ENCODE results near the gene GAB1.

Gene GAB1

DNA sequence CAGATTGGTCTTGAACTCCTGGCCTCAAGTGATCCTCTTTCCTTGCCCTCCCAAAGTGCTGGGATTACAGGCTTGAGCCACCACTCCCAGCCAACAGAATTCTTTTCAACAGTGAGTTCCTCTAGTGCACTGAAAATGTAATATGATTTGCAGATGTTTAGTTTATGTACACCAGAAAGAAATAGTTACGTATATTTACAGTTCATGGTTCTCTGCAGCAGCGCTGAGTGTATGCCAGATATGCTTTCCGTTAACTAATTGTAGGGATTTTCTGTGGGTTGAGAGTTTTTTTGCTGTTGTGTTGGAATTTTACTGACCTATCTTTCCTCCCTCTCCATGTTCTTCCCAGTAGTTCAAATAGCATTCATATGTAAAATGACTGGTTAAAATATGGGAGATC lies 44.0 kb downstream of the GAB1 start:
- peak overlapping the region; percentile 75 for H3K4me2 ChIP-seq
- H3K4me1 ChIP-seq = peaks cover 96% of the 10 kb centered on the region
- no peaks in the 10 kb centered on the region for H4K20me1 ChIP-seq
- H3K9ac ChIP-seq = no peak overlapping the region
- no peaks in the 10 kb centered on the region for H3K27me3 ChIP-seq
- TF ChIP-seq Cebpa-rat (IDR thresholded peaks at IDR 0.05) = no peak
- H3K36me3 ChIP-seq = peaks cover 5% of the 10 kb centered on the region; the same call in 1 of the 2 replicates
- no peaks in the 10 kb centered on the region for H3K9me3 ChIP-seq
- H3K27ac ChIP-seq = peak overlapping the region; percentile 50
- no peak overlapping the region for H3K4me3 ChIP-seq

DNA sequence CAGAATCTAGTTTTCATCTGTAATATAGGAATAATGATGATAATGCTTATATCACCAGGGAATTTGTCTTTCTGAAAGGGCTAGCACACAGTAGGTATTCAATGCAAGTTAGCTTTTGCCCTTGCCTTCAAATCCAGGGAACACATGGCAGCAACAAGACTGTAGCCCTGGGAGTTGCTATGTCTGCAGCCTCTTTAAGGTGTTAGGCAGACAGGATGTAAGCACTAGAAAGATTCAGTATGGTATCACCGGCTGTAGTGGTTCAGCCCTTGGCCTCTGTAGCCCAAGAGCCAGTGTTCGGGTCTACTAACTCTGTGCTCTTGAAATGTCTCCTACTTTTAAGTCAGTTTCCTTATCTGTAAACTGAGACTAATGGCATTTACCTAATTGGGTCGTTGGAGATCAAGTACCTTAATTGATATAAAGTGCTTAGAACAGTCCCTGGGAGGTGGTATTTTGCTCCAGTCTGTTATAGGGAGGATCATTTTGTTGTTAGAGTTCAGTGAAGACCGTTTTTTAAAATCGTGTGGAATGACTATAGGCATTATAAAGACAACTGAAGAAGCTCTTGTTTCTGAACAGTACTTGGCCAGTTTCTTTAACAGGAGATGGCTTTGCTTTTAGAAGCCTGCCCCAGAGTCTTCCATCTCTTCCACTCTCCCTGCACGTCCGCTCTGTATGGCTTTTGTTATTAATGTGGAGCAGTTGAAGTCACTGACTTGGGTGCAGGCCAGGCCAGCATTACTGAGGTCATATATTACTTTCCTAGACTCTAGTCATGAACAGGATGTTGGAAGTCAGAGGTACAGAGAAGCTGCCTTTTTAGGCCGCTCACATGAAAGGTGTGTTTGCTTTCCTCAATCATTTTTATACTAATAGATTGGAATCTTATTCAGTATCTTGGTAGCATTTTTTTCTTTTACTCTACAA lies 44.8 kb downstream of the GAB1 start:
- H3K9me3 ChIP-seq = no peaks in the 10 kb centered on the region
- H3K36me3 ChIP-seq = peaks cover 5% of the 10 kb centered on the region; the same call in 1 of the 2 replicates
- peak overlapping the region; percentile 73 for H3K9ac ChIP-seq
- no peaks in the 10 kb centered on the region for H3K27me3 ChIP-seq
- peak overlapping the region; percentile 75 for H3K4me2 ChIP-seq
- H3K4me1 ChIP-seq = peaks cover 96% of the 10 kb centered on the region
- no peak overlapping the region for H3K4me3 ChIP-seq
- no peaks in the 10 kb centered on the region for H4K20me1 ChIP-seq
- TF ChIP-seq Cebpa-rat (IDR thresholded peaks at IDR 0.05) = no peak
- H3K27ac ChIP-seq = peak overlapping the region; percentile 50

DNA sequence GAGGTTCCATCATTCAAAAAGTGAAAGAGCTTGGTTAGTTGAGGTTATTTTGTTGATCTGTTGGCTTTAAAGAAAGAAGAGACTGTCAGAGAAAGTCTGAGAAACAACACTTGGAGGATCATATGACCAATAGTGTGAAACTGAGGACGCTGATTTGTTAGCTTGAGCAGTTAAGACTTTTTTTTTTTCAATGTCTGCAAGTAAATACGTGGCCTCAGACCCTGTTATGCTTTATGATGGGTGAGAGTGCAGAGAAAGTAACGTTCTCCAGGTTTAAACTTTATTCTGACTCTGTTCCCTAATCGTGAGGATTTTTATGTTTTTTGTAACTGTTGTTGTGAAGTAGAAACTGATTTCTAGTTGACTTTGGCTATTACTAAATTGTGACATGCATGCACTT lies 45.9 kb downstream of the GAB1 start:
- peak overlapping the region; percentile 75 for H3K4me2 ChIP-seq
- TF ChIP-seq Cebpa-rat (IDR thresholded peaks at IDR 0.05) = no peak
- no peaks in the 10 kb centered on the region for H4K20me1 ChIP-seq
- H3K27ac ChIP-seq = peak overlapping the region; percentile 70
- no peaks in the 10 kb centered on the region for H3K27me3 ChIP-seq
- H3K9ac ChIP-seq = peak overlapping the region; percentile 73
- H3K4me1 ChIP-seq = peaks cover 96% of the 10 kb centered on the region
- peaks cover 14% of the 10 kb centered on the region; the same call in 1 of the 2 replicates for H3K36me3 ChIP-seq
- no peaks in the 10 kb centered on the region for H3K9me3 ChIP-seq
- peak overlapping the region; percentile 43 for H3K4me3 ChIP-seq

DNA sequence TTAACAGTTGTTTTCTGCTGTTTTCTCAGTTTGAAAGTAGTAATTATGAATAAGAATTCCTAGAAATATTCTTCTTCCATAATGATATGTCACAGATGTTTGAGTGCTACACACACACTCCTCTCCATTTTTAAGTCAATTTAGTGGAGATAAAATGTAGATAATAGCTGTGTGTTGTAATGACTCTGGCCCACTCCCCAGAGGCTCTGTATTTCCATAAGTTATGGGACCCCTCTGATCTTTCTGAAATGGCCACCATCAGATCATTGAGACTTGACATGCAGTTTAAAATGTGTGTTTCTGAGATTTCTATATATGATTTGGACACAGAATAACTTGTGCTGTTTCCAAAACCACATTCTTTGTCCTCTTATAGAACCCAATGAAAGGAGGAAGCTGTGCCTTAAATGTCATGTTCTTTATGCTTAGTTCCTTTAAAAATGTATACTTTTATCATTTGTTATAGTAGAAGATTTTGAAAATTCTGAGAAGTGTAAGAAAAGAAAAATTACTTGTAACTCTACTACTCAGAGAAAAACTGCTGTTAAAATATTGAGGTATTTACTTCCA lies 46.4 kb downstream of the GAB1 start:
- Histone ChIP-seq H3K4me3 (peak overlapping the region; percentile 43), H3K4me2 (peak overlapping the region; percentile 75), H3K27ac (peak overlapping the region; percentile 70), H3K36me3 (peaks cover 14% of the 10 kb centered on the region; the same call in 1 of the 2 replicates), H3K9ac (peak overlapping the region; percentile 73; the same call in 1 of the 2 replicates), H4K20me1 (no peaks in the 10 kb centered on the region), H3K9me3 (no peaks in the 10 kb centered on the region), H3K27me3 (no peaks in the 10 kb centered on the region), H3K4me1 (peaks cover 96% of the 10 kb centered on the region)
- TF ChIP-seq Cebpa-rat (IDR thresholded peaks at IDR 0.05) = no peak

DNA sequence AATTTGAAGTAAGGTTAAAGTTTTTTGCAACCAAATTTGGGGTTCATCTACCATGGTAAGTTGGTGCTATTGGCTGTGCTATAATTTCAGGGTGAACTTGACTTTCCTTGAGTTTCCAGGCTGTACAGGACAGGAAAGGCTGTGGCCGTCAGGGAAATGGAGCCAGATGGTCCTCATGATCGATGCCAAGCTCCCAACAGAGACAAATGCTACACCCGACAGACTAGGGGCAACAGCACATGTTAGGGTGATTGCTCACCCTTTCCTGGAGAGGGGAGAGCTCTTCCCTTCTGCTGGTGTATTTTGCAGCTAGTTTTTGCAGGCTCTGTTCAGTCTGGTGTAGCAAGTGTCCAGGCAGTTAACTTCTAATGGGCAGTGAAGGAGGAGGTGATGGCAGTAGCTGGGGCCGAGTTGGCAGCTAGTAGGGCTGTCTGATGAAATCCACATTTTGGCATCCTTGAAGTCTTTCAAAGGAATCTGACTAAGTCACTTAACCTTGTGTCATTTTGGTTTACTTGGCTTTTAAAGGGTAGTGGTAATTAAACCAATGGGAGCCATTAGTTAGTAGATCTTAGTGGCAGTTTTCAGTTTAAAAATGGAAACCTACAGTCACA lies 47.8 kb downstream of the GAB1 start:
- 0 out of 2 replicates have a peak overlapping the region, but pooled peaks have one; percentile 3 for H3K4me3 ChIP-seq
- H3K36me3 ChIP-seq = peaks cover 12% of the 10 kb centered on the region; the same call in 1 of the 2 replicates
- no peak for TF ChIP-seq Cebpa-rat (IDR thresholded peaks at IDR 0.05)
- H3K4me1 ChIP-seq = peaks cover 96% of the 10 kb centered on the region
- H3K9ac ChIP-seq = no peak overlapping the region
- H4K20me1 ChIP-seq = no peaks in the 10 kb centered on the region
- H3K27ac ChIP-seq = peak overlapping the region; percentile 70
- peak overlapping the region; percentile 75 for H3K4me2 ChIP-seq
- H3K9me3 ChIP-seq = no peaks in the 10 kb centered on the region
- no peaks in the 10 kb centered on the region for H3K27me3 ChIP-seq

DNA sequence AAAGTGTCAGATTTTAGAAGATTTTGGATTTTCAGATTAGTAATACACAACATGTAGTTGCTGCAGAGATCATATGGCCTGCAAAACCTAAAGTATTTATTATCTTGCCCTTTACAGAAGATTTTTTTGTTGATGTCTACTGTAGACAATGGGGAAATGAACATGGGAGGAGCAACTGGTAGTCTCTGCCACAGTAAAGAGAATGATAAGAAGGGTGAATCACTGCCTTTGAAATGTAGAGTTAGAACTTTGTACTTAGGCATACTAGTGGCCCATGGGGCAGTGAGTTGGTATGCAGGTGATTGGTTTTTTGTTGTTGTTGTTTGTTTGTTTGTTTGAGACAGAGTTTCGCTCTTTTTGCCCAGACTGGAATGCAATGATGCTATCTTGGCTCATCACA lies 50.1 kb downstream of the GAB1 start:
- no peak for TF ChIP-seq Cebpa-rat (IDR thresholded peaks at IDR 0.05)
- no peaks in the 10 kb centered on the region for H3K27me3 ChIP-seq

DNA sequence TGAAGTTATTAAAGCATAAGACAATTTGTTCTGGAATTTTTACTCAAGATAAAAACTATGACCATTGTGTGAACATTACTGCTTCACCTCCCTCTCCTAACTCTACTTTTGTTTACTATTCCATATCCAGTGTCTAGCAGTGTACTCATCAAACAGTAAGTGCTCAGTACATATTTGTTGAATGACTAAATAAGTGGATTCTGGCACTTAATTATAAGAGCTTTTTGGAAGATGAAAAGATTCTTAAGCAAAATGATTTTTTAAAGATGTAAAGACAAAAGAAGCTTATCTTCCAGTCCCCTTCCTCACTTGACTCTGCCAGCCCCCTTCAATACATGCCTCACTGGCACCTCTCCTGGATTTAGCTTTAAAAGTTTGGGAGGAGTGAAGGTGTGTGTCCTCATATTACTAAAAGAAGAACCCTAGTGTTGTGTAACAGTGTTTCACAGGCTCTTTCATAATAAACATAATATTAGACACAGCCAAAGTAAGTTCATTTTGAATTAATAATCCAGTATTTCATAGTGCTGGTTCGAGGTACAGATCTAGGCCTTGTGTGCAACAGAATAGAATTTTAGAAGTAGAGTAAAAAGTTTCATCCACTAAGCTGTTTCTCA lies 53.0 kb downstream of the GAB1 start:
- Histone ChIP-seq H4K20me1 (no peaks in the 10 kb centered on the region), H3K27me3 (no peaks in the 10 kb centered on the region), H3K9me3 (no peaks in the 10 kb centered on the region), H3K9ac (no peak overlapping the region), H3K4me3 (no peak overlapping the region), H3K36me3 (peaks cover 9% of the 10 kb centered on the region; the same call in 1 of the 2 replicates), H3K4me1 (peaks cover 83% of the 10 kb centered on the region), H3K4me2 (peak overlapping the region; percentile 77), H3K27ac (peak overlapping the region; percentile 97)
- no peak for TF ChIP-seq Cebpa-rat (IDR thresholded peaks at IDR 0.05)

More for the DNA sequence above, 50.1 kb downstream of the GAB1 start:
- Histone ChIP-seq H4K20me1 (no peaks in the 10 kb centered on the region), H3K27ac (no peak overlapping the region), H3K9me3 (no peaks in the 10 kb centered on the region), H3K4me2 (no peak overlapping the region), H3K36me3 (peaks cover 9% of the 10 kb centered on the region; the same call in 1 of the 2 replicates), H3K4me1 (peaks cover 94% of the 10 kb centered on the region), H3K4me3 (no peak overlapping the region), H3K9ac (no peak overlapping the region)

DNA sequence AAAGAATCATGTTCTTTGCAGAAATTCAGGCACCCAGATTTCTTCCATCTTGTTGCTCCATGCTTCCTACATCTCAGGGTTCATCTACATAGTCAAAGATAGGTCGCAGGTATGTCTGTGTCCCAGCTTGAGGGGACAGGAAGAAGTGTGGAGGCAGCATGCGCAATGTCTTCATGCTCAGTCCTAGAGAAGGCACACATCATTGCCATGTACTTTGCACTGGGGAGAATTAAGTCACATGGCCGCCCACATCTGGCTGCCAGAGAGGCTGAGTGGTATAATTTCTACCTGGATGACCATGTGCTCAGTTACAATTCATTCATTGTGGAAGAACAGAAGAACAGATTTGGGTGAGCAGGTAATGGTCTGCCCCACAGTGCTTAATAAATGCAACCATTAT lies 54.1 kb downstream of the GAB1 start:
- H3K36me3 ChIP-seq = peaks cover 18% of the 10 kb centered on the region
- peak overlapping the region; percentile 94 for H3K9ac ChIP-seq
- H3K27me3 ChIP-seq = no peaks in the 10 kb centered on the region
- no peaks in the 10 kb centered on the region for H4K20me1 ChIP-seq
- no peak for TF ChIP-seq Cebpa-rat (IDR thresholded peaks at IDR 0.05)
- H3K4me2 ChIP-seq = peak overlapping the region; percentile 77
- H3K9me3 ChIP-seq = no peaks in the 10 kb centered on the region
- peak overlapping the region; percentile 97 for H3K27ac ChIP-seq
- peaks cover 83% of the 10 kb centered on the region for H3K4me1 ChIP-seq
- peak overlapping the region; percentile 70 for H3K4me3 ChIP-seq

DNA sequence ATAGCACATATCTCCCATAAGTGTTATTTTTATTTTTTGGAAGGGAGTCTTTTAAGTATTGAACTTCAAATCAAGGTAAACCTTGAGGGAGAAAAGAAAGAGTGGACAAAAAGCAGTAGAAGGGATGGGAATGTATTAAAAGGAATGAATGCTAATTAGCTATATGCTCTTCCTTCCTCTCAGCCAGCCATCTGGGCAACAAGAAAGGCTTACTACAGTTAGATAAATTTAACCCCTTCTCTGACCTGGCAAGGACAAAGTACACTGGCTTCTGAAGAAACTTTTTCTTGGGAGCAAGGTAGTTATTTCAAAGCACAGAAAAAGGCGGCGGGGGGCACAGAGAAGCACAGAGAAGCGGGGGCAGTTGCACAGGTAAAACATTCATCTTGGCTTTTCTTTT lies 54.6 kb downstream of the GAB1 start:
- Histone ChIP-seq H3K27me3 (no peaks in the 10 kb centered on the region), H3K9me3 (no peaks in the 10 kb centered on the region), H3K27ac (peak overlapping the region; percentile 97), H3K4me1 (peaks cover 84% of the 10 kb centered on the region), H3K4me3 (peak overlapping the region; percentile 70), H3K9ac (peak overlapping the region; percentile 94), H3K36me3 (peaks cover 23% of the 10 kb centered on the region), H3K4me2 (peak overlapping the region; percentile 77), H4K20me1 (no peaks in the 10 kb centered on the region)
- TF ChIP-seq Cebpa-rat (IDR thresholded peaks at IDR 0.05) = no peak

Data from BLaER1 (cell line).